Astrocyte (in vitro differentiated cells and primary cell): ENCODE data around the gene DUSP3. TPM values are rescaled to one million over a fixed set of nuclear protein-coding genes. Genes with fewer than 3 reads are reported as not detected.

Source experiments
- DNase-seq: peaks from one replicate; pipeline ENCODE4 v3.0.0-alpha.2; 2010; ENCODE audit warnings: low read depth
- FAIRE-seq: peaks from 2 replicates; lab custom pipeline; 2011; peaks lifted over from hg19 to GRCh38; lab: Jason Lieb, UNC
- H2AFZ ChIP-seq: 2 replicates; pipeline ENCODE4 v1.6.0; 2012; ENCODE audit warnings: low read depth, low read length, inconsistent platforms
- H3K27ac ChIP-seq: 2 replicates; pipeline ENCODE4 v1.5.1; 2011; ENCODE audit warnings: low read depth, low read length, inconsistent platforms
- H3K27me3 ChIP-seq: 2 replicates; pipeline ENCODE4 v1.6.0; 2011; ENCODE audit warnings: low read length, inconsistent platforms; ENCODE audit not compliant: insufficient read depth
- H3K36me3 ChIP-seq: 2 replicates; pipeline ENCODE4 v1.5.1; 2011; ENCODE audit warnings: low read length, inconsistent platforms; ENCODE audit not compliant: insufficient read depth
- H3K4me1 ChIP-seq: 2 replicates; pipeline ENCODE4 v1.5.1; 2011; ENCODE audit warnings: low read length, inconsistent platforms; ENCODE audit not compliant: insufficient read depth
- H3K4me2 ChIP-seq: 2 replicates; pipeline ENCODE4 v1.6.0; 2012; ENCODE audit warnings: low read length, inconsistent platforms
- H3K4me3 ChIP-seq: 2 replicates; pipeline ENCODE4 v1.5.1; 2011; ENCODE audit warnings: low read depth, mild to moderate bottlenecking, low read length, inconsistent platforms; ENCODE audit not compliant: insufficient read depth
- H3K79me2 ChIP-seq: 2 replicates; pipeline ENCODE4 v1.6.0; 2012; ENCODE audit warnings: mild to moderate bottlenecking, low read length, inconsistent platforms; ENCODE audit not compliant: insufficient read depth
- H3K9ac ChIP-seq: 2 replicates; pipeline ENCODE4 v1.6.0; 2012; ENCODE audit warnings: mild to moderate bottlenecking, low read length, inconsistent platforms
- H3K9me3 ChIP-seq: 2 replicates; pipeline ENCODE4 v1.5.1; 2012; ENCODE audit warnings: low read depth, mild to moderate bottlenecking, low read length, inconsistent platforms; ENCODE audit not compliant: insufficient read depth
- H4K20me1 ChIP-seq: 2 replicates; pipeline ENCODE4 v1.6.0; 2012; ENCODE audit warnings: low read length, inconsistent platforms; ENCODE audit not compliant: insufficient read depth
- H3K27ac Mint-ChIP-seq: one replicate; pipeline ENCODE4 v1.8.0; 2021; ENCODE audit warnings: mild to moderate bottlenecking, mixed read lengths; ENCODE audit not compliant: unreplicated experiment
- H3K27me3 Mint-ChIP-seq: one replicate; pipeline ENCODE4 v1.8.0; 2021; ENCODE audit warnings: low read depth, mixed read lengths; ENCODE audit not compliant: unreplicated experiment
- H3K36me3 Mint-ChIP-seq: one replicate; pipeline ENCODE4 v1.8.0; 2021; ENCODE audit warnings: low read depth, mixed read lengths; ENCODE audit not compliant: unreplicated experiment
- H3K4me1 Mint-ChIP-seq: one replicate; pipeline ENCODE4 v1.8.0; 2021; ENCODE audit warnings: low read depth, mixed read lengths; ENCODE audit not compliant: unreplicated experiment
- H3K4me3 Mint-ChIP-seq: one replicate; pipeline ENCODE4 v1.8.0; 2021; ENCODE audit warnings: mild to moderate bottlenecking, moderate library complexity, mixed read lengths; ENCODE audit not compliant: unreplicated experiment
- H3K9me3 Mint-ChIP-seq: one replicate; pipeline ENCODE4 v1.8.0; 2021; ENCODE audit warnings: mild to moderate bottlenecking, mixed read lengths; ENCODE audit not compliant: unreplicated experiment
- EZH2 ChIP-seq: IDR thresholded peaks from 2 replicates; pipeline ENCODE4 v1.6.1; 2012; ENCODE audit warnings: mild to moderate bottlenecking, low read length, inconsistent platforms; ENCODE audit not compliant: insufficient read depth
- total RNA-seq: library from RNA; stranded (reverse); gene quantifications from 2 replicates; pipeline ENCODE4 v1.2.1, GENCODE V29; 2021
- TF ChIP-seq, protein P1 (sequence below): IDR thresholded peaks from 2 replicates; pipeline ENCODE4 v1.5.1; 2011; ENCODE audit warnings: low read depth, mild to moderate bottlenecking, inconsistent platforms, low read length, moderate library complexity; ENCODE audit not compliant: insufficient read depth

Gene DUSP3
- total RNA-seq, 1 donor from 2014 or later, result 71.6 TPM

DNA sequence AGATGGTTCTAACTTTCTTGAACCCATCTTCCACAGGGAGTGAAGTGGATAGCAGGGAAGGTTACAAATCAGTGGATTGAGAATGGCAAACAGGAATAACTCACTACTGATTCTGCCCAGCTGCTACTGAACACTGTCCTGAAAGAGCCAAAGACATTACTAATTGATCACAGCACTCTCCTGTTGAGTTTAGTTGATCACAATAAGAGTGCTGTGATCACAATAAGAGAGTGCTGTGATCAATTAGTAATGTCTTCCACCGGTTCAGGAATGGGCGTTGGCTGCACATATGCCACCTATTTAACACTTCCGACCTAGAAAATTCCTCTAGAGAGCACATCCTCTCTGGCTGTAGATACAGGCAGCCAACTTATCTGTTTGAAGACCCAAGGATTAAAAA, 12.8 kb upstream of the DUSP3 start:
- no peak overlapping the region for H3K4me3 Mint-ChIP-seq
- Histone ChIP-seq H4K20me1 (no peaks in the 10 kb centered on the region), H2AFZ (no peak overlapping the region), H3K27me3 (peaks cover 3% of the 10 kb centered on the region), H3K4me1 (no peaks in the 10 kb centered on the region), H3K36me3 (no peaks in the 10 kb centered on the region), H3K4me3 (no peak overlapping the region), H3K27ac (no peak overlapping the region), H3K9ac (no peak overlapping the region), H3K79me2 (no peaks in the 10 kb centered on the region), H3K9me3 (no peaks in the 10 kb centered on the region), H3K4me2 (peak overlapping the region; percentile 32)
- FAIRE-seq (no peak), DNase-seq (peak; percentile 50)
- TF ChIP-seq, protein P1, sequence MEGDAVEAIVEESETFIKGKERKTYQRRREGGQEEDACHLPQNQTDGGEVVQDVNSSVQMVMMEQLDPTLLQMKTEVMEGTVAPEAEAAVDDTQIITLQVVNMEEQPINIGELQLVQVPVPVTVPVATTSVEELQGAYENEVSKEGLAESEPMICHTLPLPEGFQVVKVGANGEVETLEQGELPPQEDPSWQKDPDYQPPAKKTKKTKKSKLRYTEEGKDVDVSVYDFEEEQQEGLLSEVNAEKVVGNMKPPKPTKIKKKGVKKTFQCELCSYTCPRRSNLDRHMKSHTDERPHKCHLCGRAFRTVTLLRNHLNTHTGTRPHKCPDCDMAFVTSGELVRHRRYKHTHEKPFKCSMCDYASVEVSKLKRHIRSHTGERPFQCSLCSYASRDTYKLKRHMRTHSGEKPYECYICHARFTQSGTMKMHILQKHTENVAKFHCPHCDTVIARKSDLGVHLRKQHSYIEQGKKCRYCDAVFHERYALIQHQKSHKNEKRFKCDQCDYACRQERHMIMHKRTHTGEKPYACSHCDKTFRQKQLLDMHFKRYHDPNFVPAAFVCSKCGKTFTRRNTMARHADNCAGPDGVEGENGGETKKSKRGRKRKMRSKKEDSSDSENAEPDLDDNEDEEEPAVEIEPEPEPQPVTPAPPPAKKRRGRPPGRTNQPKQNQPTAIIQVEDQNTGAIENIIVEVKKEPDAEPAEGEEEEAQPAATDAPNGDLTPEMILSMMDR, result no peak
- no peak for TF ChIP-seq EZH2
- no peaks in the 10 kb centered on the region for H3K4me1 Mint-ChIP-seq
- no peak overlapping the region for H3K27ac Mint-ChIP-seq
- no peaks in the 10 kb centered on the region for H3K36me3 Mint-ChIP-seq
- peaks cover 26% of the 10 kb centered on the region for H3K9me3 Mint-ChIP-seq
- H3K27me3 Mint-ChIP-seq, result peaks cover 15% of the 10 kb centered on the region

DNA sequence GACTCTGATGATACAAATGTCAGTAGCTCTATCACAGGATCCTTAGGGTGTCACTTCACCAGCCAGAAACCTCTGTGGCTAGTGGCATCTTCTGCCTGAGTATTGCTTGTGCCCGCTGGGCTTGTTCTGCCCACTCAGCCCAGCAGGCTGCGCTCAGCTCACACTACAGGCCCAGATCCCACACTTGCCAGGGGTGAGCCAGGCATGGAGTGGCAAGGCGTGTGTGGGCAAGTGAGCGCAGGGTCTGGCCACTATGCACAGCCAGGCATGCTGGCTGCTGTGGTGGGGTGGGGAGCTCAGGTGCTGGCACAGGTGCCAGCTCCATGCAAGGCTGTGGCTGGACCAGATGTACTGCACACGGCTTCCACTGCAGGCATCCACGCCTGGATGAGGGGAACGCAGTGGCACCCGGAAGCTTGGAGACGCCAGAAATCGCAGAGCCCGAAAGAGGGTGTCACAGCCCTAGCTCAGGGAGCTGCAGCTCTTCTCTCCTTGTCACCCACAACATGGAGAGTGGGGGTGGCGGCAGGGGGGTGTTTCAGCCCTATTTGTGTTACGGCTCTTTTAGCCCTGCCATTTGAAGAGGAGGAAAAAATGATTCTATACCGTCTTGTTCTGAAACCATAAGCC, 11.6 kb upstream of the DUSP3 start:
- H2AFZ ChIP-seq, result no peak overlapping the region
- peaks cover 3% of the 10 kb centered on the region for H3K27me3 ChIP-seq
- no peak overlapping the region for H3K27ac ChIP-seq
- H3K9me3 ChIP-seq, result no peaks in the 10 kb centered on the region
- H3K36me3 ChIP-seq, result no peaks in the 10 kb centered on the region
- FAIRE-seq (no peak), DNase-seq (no peak)
- H3K27me3 Mint-ChIP-seq, result peaks cover 9% of the 10 kb centered on the region
- peaks cover 21% of the 10 kb centered on the region for H3K9me3 Mint-ChIP-seq
- no peaks in the 10 kb centered on the region for H3K36me3 Mint-ChIP-seq
- no peak overlapping the region for H3K27ac Mint-ChIP-seq
- TF ChIP-seq, protein P1, result no peak
- TF ChIP-seq EZH2, result no peak
- H3K4me2 ChIP-seq, result no peak overlapping the region
- H3K79me2 ChIP-seq, result no peaks in the 10 kb centered on the region
- no peak overlapping the region for H3K9ac ChIP-seq
- no peaks in the 10 kb centered on the region for H3K4me1 ChIP-seq
- no peak overlapping the region for H3K4me3 ChIP-seq
- H3K4me3 Mint-ChIP-seq, result no peak overlapping the region
- H3K4me1 Mint-ChIP-seq, result no peaks in the 10 kb centered on the region
- H4K20me1 ChIP-seq, result no peaks in the 10 kb centered on the region

DNA sequence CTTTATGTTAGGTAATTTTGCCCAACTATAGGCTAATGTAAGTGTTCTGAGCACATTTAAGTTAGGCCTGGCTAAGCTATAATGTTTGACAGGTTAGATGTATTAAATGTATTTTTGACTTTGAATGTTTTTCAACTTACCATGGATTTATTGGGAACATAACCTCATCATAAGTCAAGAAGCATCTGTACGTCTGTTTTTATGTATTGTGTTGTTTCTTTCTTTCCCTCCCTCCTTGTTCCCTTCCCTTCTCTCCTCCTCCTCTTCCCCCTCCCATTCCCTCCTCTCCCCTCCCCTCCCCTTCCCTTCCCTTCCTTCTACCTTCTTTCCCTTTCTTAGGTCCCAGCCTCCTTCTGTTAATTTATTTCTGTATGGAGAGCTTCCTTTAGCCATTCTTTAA, 10.7 kb upstream of the DUSP3 start:
- peaks cover 16% of the 10 kb centered on the region for H3K9me3 Mint-ChIP-seq
- no peaks in the 10 kb centered on the region for H3K9me3 ChIP-seq
- H3K27ac Mint-ChIP-seq, result no peak overlapping the region
- H3K27me3 Mint-ChIP-seq, result peaks cover 3% of the 10 kb centered on the region
- peaks cover 7% of the 10 kb centered on the region for H3K4me1 Mint-ChIP-seq
- H3K4me3 ChIP-seq, result no peak overlapping the region
- FAIRE-seq (no peak), DNase-seq (no peak)
- H4K20me1 ChIP-seq, result no peaks in the 10 kb centered on the region
- no peak overlapping the region for H3K9ac ChIP-seq
- H3K36me3 Mint-ChIP-seq, result no peaks in the 10 kb centered on the region
- TF ChIP-seq, protein P1, result no peak
- TF ChIP-seq EZH2, result no peak
- peaks cover 6% of the 10 kb centered on the region for H3K4me1 ChIP-seq
- peaks cover 3% of the 10 kb centered on the region for H3K27me3 ChIP-seq
- H3K36me3 ChIP-seq, result no peaks in the 10 kb centered on the region
- no peaks in the 10 kb centered on the region for H3K79me2 ChIP-seq
- no peak overlapping the region for H2AFZ ChIP-seq
- no peak overlapping the region for H3K4me2 ChIP-seq
- H3K4me3 Mint-ChIP-seq, result no peak overlapping the region
- no peak overlapping the region for H3K27ac ChIP-seq
